ENCODE data around the gene ATP5F1E. TPM values are rescaled to one million over a fixed set of nuclear protein-coding genes. Genes with fewer than 3 reads are reported as not detected.

ATP5F1E gene
- total and polyA plus RNA-seq, 9 of the 15 experiments (the other 6 are each of a cell fraction or from before 2014, with no cell fraction given), result 60.3 to 162 (median 113) TPM

DNA sequence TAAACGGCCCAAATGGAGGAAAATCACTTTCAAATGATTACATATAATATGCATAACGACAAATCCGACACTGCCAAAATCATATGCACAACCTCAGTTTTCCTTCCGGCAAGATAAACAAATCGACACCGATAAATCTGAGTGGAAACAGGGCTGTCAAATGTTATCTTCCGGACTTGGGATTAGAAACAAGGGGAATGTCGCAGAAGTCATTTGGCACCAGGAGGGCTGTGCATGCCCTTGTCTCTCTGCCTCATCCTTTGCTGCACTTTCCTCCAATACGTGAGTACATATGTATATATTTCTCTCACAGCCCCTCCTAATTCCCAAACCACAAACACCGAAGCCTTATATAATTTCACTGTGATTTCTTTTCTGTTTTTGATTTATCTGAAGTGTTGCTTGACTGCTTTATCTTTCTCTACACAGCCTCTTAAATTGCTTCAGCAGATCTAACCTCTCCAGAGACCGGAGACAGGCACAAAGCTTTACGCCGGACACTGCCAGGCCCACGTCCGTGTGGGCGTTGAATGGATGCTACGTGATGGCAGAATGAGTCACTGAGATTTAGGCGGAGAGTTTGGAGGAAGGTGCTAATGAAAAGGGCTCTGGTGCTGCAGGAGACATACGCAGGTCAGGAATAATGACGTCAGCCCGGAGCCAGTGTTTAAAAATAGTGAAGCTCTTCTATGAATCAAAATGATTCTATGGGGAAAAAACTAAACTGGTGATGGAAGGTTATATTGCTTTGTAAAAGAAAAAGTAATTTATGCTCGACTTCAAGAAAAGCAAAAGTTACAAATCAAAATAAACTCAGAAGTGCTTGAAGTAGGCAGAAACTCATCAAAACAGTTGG lies 31.5 kb upstream of the ATP5F1E start (continued):
- TF ChIP-seq CHD4 (IDR thresholded peaks at IDR 0.05; ENCODE audit: insufficient read depth, insufficient replicate concordance, low read depth, low read length, poor library complexity, severe bottlenecking) (no peak), NFIC (IDR thresholded peaks at IDR 0.05) (no peak), SAFB2 (IDR thresholded peaks at IDR 0.05; ENCODE audit: borderline replicate concordance, low read depth, low read length, severe bottlenecking) (no peak), SMAD1 (IDR thresholded peaks at IDR 0.05; ENCODE audit: low read depth, low read length, partially characterized antibody) (no peak), ZBTB7A (IDR thresholded peaks at IDR 0.05; ENCODE audit: borderline replicate concordance, control insufficient read depth, low read depth, low read length) (no peak), JUN (IDR thresholded peaks at IDR 0.05; ENCODE audit: borderline replicate concordance, low read depth, low read length) (peak; percentile 29; the same call in 1 of the 2 replicates), JUN (CRISPR knock-in tag; IDR thresholded peaks at IDR 0.05; ENCODE audit: borderline replicate concordance) (no peak), U2AF1 (optimal IDR thresholded peaks at IDR 0.05; ENCODE audit: low read depth, low read length) (no peak), CBFA2T2 (conservative IDR thresholded peaks at IDR 0.05) (peak; percentile 60), ETV6 (IDR thresholded peaks at IDR 0.05; ENCODE audit: borderline replicate concordance in 1 of 2, low read depth in 2 of 2, low read length in 1 of 2) (no peak), ETV6 (CRISPR knock-in tag; IDR thresholded peaks at IDR 0.05; ENCODE audit: borderline replicate concordance) (no peak), HNRNPLL (IDR thresholded peaks at IDR 0.05; ENCODE audit: low read depth, low read length, poor library complexity, severe bottlenecking) (no peak), ZNF282 (CRISPR knock-in tag; IDR thresholded peaks at IDR 0.05) (no peak), RBBP5 (IDR thresholded peaks at IDR 0.05; ENCODE audit: borderline replicate concordance, insufficient read depth, low read length, poor library complexity, severe bottlenecking) (no peak), BHLHE40 (IDR thresholded peaks at IDR 0.05; ENCODE audit: low read length) (no peak), TAL1 (IDR thresholded peaks at IDR 0.05) (peak; percentile 10; the same call in 1 of the 2 replicates), MTA1 (IDR thresholded peaks at IDR 0.05; ENCODE audit: borderline replicate concordance) (no peak), ZNF668 (CRISPR knock-in tag; IDR thresholded peaks at IDR 0.05) (no peak), FOXA3 (CRISPR knock-in tag; conservative IDR thresholded peaks at IDR 0.05 in 1 of 2, IDR thresholded peaks at IDR 0.05 in 1 of 2) (no peak), ZNF507 (tag; conservative IDR thresholded peaks at IDR 0.05) (no peak), ZNF431 (CRISPR knock-in tag; IDR thresholded peaks at IDR 0.05) (no peak)
- TF ChIP-seq, protein P1, sequence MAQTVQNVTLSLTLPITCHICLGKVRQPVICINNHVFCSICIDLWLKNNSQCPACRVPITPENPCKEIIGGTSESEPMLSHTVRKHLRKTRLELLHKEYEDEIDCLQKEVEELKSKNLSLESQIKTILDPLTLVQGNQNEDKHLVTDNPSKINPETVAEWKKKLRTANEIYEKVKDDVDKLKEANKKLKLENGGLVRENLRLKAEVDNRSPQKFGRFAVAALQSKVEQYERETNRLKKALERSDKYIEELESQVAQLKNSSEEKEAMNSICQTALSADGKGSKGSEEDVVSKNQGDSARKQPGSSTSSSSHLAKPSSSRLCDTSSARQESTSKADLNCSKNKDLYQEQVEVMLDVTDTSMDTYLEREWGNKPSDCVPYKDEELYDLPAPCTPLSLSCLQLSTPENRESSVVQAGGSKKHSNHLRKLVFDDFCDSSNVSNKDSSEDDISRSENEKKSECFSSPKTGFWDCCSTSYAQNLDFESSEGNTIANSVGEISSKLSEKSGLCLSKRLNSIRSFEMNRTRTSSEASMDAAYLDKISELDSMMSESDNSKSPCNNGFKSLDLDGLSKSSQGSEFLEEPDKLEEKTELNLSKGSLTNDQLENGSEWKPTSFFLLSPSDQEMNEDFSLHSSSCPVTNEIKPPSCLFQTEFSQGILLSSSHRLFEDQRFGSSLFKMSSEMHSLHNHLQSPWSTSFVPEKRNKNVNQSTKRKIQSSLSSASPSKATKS (CRISPR knock-in tag; IDR thresholded peaks at IDR 0.05), result no peak
- TF ChIP-seq, protein P2, sequence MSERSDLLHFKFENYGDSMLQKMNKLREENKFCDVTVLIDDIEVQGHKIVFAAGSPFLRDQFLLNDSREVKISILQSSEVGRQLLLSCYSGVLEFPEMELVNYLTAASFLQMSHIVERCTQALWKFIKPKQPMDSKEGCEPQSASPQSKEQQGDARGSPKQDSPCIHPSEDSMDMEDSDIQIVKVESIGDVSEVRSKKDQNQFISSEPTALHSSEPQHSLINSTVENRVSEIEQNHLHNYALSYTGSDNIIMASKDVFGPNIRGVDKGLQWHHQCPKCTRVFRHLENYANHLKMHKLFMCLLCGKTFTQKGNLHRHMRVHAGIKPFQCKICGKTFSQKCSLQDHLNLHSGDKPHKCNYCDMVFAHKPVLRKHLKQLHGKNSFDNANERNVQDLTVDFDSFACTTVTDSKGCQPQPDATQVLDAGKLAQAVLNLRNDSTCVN (CRISPR knock-in tag; IDR thresholded peaks at IDR 0.05), result no peak
- TF ChIP-seq, protein P3, sequence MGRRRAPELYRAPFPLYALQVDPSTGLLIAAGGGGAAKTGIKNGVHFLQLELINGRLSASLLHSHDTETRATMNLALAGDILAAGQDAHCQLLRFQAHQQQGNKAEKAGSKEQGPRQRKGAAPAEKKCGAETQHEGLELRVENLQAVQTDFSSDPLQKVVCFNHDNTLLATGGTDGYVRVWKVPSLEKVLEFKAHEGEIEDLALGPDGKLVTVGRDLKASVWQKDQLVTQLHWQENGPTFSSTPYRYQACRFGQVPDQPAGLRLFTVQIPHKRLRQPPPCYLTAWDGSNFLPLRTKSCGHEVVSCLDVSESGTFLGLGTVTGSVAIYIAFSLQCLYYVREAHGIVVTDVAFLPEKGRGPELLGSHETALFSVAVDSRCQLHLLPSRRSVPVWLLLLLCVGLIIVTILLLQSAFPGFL (CRISPR knock-in tag; IDR thresholded peaks at IDR 0.05), result no peak
